ENCODE data around the gene FOXJ2. TPM values are rescaled to one million over a fixed set of nuclear protein-coding genes. Genes with fewer than 3 reads are reported as not detected.

Gene FOXJ2
- total RNA-seq, 2 donors from 2014 or later: 10.8 to 21.2 TPM

- no peak overlapping the region for H3K27ac ChIP-seq (ENCODE audit: low read depth, low read length)
- WGBS, 2 experiments (ENCODE audit: insufficient coverage in 1 of 2, insufficient read length in 1 of 2): 91 to 100% methylated on average over 4 to 7 of the region's 7 CpGs
- no peaks in the 10 kb centered on the region for H3K9me3 Mint-ChIP-seq
- H3K4me3 Mint-ChIP-seq: no peak overlapping the region
- no peaks in the 10 kb centered on the region for H3K9me3 ChIP-seq (ENCODE audit: control insufficient read depth, low read length)
- DNase-seq: no peak
- no peak overlapping the region for H3K9ac ChIP-seq (ENCODE audit: extremely low read depth, low read length, poor library complexity, severe bottlenecking)
- peaks cover 3% of the 10 kb centered on the region for H3K4me1 Mint-ChIP-seq
- no peak overlapping the region for H3K27ac Mint-ChIP-seq
- H3K27me3 ChIP-seq (ENCODE audit: control insufficient read depth, insufficient read depth, low read length, poor library complexity, severe bottlenecking): no peaks in the 10 kb centered on the region
- no peaks in the 10 kb centered on the region for H3K27me3 Mint-ChIP-seq (ENCODE audit: insufficient read depth)
- no peak overlapping the region for H3K4me3 ChIP-seq (ENCODE audit: low read length)
- H3K36me3 ChIP-seq (ENCODE audit: control insufficient read depth, insufficient read depth, low read length): peaks cover 70% of the 10 kb centered on the region
- TF ChIP-seq, protein P1, sequence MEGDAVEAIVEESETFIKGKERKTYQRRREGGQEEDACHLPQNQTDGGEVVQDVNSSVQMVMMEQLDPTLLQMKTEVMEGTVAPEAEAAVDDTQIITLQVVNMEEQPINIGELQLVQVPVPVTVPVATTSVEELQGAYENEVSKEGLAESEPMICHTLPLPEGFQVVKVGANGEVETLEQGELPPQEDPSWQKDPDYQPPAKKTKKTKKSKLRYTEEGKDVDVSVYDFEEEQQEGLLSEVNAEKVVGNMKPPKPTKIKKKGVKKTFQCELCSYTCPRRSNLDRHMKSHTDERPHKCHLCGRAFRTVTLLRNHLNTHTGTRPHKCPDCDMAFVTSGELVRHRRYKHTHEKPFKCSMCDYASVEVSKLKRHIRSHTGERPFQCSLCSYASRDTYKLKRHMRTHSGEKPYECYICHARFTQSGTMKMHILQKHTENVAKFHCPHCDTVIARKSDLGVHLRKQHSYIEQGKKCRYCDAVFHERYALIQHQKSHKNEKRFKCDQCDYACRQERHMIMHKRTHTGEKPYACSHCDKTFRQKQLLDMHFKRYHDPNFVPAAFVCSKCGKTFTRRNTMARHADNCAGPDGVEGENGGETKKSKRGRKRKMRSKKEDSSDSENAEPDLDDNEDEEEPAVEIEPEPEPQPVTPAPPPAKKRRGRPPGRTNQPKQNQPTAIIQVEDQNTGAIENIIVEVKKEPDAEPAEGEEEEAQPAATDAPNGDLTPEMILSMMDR (conservative IDR thresholded peaks at IDR 0.05): peak; percentile 27
- H3K36me3 Mint-ChIP-seq (ENCODE audit: low read depth): peaks cover 62% of the 10 kb centered on the region
- H3K4me1 ChIP-seq (ENCODE audit: control insufficient read depth, insufficient read depth, low read length): no peaks in the 10 kb centered on the region
These were observed 20.2 kb downstream of the FOXJ2 start for GRCh38 chr12:8052679-8053078.

GRCh38 chr12:8054816-8055215, 22.3 kb downstream of the FOXJ2 start:
- H3K9me3 ChIP-seq (ENCODE audit: control insufficient read depth, low read length): no peaks in the 10 kb centered on the region
- Mint-ChIP-seq H3K9me3 (no peaks in the 10 kb centered on the region), H3K36me3 (ENCODE audit: low read depth) (peaks cover 41% of the 10 kb centered on the region), H3K4me3 (no peak overlapping the region), H3K27ac (no peak overlapping the region), H3K4me1 (peaks cover 3% of the 10 kb centered on the region), H3K27me3 (ENCODE audit: insufficient read depth) (no peaks in the 10 kb centered on the region)
- H3K4me1 ChIP-seq (ENCODE audit: control insufficient read depth, insufficient read depth, low read length): no peaks in the 10 kb centered on the region
- TF ChIP-seq, protein P1 (conservative IDR thresholded peaks at IDR 0.05): no peak
- no peak overlapping the region for H3K9ac ChIP-seq (ENCODE audit: extremely low read depth, low read length, poor library complexity, severe bottlenecking)
- H3K27me3 ChIP-seq (ENCODE audit: control insufficient read depth, insufficient read depth, low read length, poor library complexity, severe bottlenecking): no peaks in the 10 kb centered on the region
- no peak overlapping the region for H3K4me3 ChIP-seq (ENCODE audit: low read length)
- peaks cover 49% of the 10 kb centered on the region for H3K36me3 ChIP-seq (ENCODE audit: control insufficient read depth, insufficient read depth, low read length)
- H3K27ac ChIP-seq (ENCODE audit: low read depth, low read length): no peak overlapping the region
- no peak for DNase-seq
- 94 to 100% methylated on average over 1 to 2 of the region's 2 CpGs for whole genome bisulfite sequencing, 2 experiments (ENCODE audit: insufficient coverage in 1 of 2, insufficient read length in 1 of 2)

DNA sequence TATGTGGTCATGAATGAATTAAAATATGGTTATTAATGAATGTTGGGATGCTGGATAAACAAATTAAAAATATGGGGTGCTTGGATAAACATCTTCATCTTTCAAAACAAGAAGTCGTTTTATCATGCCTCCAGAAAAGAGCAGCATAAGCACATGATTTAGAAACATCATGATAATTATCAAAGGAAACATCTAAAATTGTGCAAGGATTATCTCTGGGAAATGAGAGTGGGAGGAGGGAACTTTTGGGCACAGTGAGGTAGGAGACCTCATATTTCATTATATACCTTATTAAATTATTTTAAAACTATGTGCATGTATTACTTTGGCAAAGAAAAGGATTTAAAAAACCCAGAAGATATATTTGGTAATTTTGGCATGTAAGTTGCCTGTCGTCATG, 24.8 kb downstream of the FOXJ2 start:
- H3K9me3 Mint-ChIP-seq: no peaks in the 10 kb centered on the region
- no peaks in the 10 kb centered on the region for H3K4me1 ChIP-seq (ENCODE audit: control insufficient read depth, insufficient read depth, low read length)
- peaks cover 28% of the 10 kb centered on the region for H3K36me3 Mint-ChIP-seq (ENCODE audit: low read depth)
- H3K4me3 ChIP-seq (ENCODE audit: low read length): no peak overlapping the region
- no peak overlapping the region for H3K9ac ChIP-seq (ENCODE audit: extremely low read depth, low read length, poor library complexity, severe bottlenecking)
- no peaks in the 10 kb centered on the region for H3K27me3 ChIP-seq (ENCODE audit: control insufficient read depth, insufficient read depth, low read length, poor library complexity, severe bottlenecking)
- H3K36me3 ChIP-seq (ENCODE audit: control insufficient read depth, insufficient read depth, low read length): peaks cover 32% of the 10 kb centered on the region
- DNase-seq: no peak
- WGBS, 2 experiments (ENCODE audit: insufficient coverage in 1 of 2, insufficient read length in 1 of 2): 94% methylated on average over 2 of the region's 2 CpGs; no CpG with 5 or more reads in 1 of the 2 experiments
- no peak overlapping the region for H3K4me3 Mint-ChIP-seq
- H3K27ac Mint-ChIP-seq: no peak overlapping the region
- peaks cover 3% of the 10 kb centered on the region for H3K4me1 Mint-ChIP-seq
- H3K27me3 Mint-ChIP-seq (ENCODE audit: insufficient read depth): no peaks in the 10 kb centered on the region
- TF ChIP-seq, protein P1 (conservative IDR thresholded peaks at IDR 0.05): no peak
- no peak overlapping the region for H3K27ac ChIP-seq (ENCODE audit: low read depth, low read length)
- no peaks in the 10 kb centered on the region for H3K9me3 ChIP-seq (ENCODE audit: control insufficient read depth, low read length)

Data from endodermal cell (in vitro differentiated cells).